ENCODE measurements around the gene ZBTB25.

- TF ChIP-seq BCLAF1 (IDR thresholded peaks at IDR 0.05) (no peak), KAT2A (conservative IDR thresholded peaks at IDR 0.05; ENCODE audit: control insufficient read depth, low read depth, low read length) (no peak), WRNIP1 (IDR thresholded peaks at IDR 0.05; ENCODE audit: borderline replicate concordance, low read depth, low read length) (no peak), ZBTB33 (IDR thresholded peaks at IDR 0.05) (no peak), ATF7 (IDR thresholded peaks at IDR 0.05; ENCODE audit: low read depth) (no peak), CHD2 (IDR thresholded peaks at IDR 0.05; ENCODE audit: borderline replicate concordance, low read depth, low read length) (no peak), SIN3A (IDR thresholded peaks at IDR 0.05; ENCODE audit: low read depth, low read length) (no peak), EP300 (IDR thresholded peaks at IDR 0.05; ENCODE audit: borderline replicate concordance in 1 of 2, control insufficient read depth in 1 of 2, low read depth in 2 of 2, low read length in 2 of 2) (no peak), RAD21 (IDR thresholded peaks at IDR 0.05; ENCODE audit: insufficient read depth, low read depth, low read length) (no peak)
- TF ChIP-seq, protein P1, sequence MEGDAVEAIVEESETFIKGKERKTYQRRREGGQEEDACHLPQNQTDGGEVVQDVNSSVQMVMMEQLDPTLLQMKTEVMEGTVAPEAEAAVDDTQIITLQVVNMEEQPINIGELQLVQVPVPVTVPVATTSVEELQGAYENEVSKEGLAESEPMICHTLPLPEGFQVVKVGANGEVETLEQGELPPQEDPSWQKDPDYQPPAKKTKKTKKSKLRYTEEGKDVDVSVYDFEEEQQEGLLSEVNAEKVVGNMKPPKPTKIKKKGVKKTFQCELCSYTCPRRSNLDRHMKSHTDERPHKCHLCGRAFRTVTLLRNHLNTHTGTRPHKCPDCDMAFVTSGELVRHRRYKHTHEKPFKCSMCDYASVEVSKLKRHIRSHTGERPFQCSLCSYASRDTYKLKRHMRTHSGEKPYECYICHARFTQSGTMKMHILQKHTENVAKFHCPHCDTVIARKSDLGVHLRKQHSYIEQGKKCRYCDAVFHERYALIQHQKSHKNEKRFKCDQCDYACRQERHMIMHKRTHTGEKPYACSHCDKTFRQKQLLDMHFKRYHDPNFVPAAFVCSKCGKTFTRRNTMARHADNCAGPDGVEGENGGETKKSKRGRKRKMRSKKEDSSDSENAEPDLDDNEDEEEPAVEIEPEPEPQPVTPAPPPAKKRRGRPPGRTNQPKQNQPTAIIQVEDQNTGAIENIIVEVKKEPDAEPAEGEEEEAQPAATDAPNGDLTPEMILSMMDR (IDR thresholded peaks at IDR 0.05 in 2 of 3, conservative IDR thresholded peaks at IDR 0.05 in 1 of 3; ENCODE audit: control insufficient read depth in 2 of 3, extremely low read depth in 1 of 3, insufficient read depth in 1 of 3, low read depth in 3 of 3, low read length in 3 of 3), result no peak
Observed at GRCh38 chr14:64474041-64474440, 29.6 kb downstream of the ZBTB25 start.

Measured in GM12878 (cell line).